Cortex of kidney (tissue), 1 donor: ENCODE results near the gene ZC3HAV1.
"Not testable (repeated sequence)": the region's sequence is repeated elsewhere in the genome, so short reads cannot be mapped to it uniquely, and the experiment has no call there.

ENCODE experiments used
- DNase-seq: peaks from one replicate; lab custom pipeline; 2025; lab: John Stamatoyannopoulos, UW

Gene ZC3HAV1

DNA sequence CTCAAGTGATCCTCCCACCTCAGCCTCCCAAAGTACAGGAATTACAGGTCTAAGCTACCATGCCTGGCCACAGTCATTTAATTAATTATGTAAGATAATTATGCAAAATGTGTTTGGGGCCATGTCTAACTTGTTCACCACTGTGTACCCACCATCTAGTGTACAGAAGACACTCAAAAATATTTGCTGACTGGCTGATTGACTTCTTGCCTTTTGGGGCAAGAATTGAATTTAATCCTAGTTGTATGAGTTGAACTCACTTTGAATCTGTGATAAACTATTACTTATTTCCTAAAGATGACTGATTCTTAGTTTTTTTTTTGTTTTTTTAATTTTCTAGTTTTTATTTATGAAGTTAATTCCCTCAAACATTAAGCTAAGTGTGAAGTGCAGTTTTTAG is 57.9 kb downstream of the ZC3HAV1 start:
- no peak for DNase-seq

DNA sequence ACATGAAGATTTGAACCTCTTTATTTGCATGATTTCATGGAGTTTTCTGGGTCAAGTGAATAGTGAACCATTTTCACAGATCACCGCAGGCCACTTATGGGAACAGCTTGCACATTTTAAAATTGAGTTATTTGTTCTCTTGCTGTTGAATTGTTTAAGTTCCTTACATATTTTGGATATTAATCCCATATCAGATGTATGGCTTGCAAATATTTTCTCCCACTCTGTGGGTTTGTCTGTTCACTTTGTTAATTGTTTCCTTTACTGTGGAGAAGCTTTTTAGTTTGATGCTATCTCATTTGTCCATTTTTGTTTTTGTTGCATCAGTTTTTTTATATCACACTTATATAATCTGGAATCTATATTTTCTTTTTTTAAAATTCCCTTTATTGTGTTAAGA is 59.6 kb downstream of the ZC3HAV1 start:
- no peak for DNase-seq

GRCh38 chr7:139049111-139049510 is 60.4 kb downstream of the ZC3HAV1 start:
- no peak for DNase-seq

GRCh38 chr7:139047970-139048369 is 61.5 kb downstream of the ZC3HAV1 start:
- no peak for DNase-seq

DNA sequence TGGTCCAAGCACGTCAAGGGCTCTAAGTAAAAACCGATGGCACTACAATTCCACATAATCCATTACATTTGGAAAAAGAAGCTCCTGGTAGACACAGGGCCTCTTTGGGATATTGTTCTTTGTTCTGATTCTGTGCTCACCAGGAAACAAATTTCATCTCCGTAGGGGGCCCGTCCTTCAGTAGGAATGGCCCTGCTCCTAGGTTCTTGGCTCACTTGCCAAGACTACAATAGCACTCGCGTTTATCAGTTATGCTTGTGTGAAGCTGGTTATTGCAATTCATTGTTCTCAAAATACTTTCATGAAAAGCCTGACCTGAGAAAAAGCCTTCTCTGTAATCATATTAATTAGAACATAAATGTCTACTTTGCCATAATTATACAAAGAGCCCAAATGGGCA is 63.4 kb downstream of the ZC3HAV1 start:
- no peak for DNase-seq

DNA sequence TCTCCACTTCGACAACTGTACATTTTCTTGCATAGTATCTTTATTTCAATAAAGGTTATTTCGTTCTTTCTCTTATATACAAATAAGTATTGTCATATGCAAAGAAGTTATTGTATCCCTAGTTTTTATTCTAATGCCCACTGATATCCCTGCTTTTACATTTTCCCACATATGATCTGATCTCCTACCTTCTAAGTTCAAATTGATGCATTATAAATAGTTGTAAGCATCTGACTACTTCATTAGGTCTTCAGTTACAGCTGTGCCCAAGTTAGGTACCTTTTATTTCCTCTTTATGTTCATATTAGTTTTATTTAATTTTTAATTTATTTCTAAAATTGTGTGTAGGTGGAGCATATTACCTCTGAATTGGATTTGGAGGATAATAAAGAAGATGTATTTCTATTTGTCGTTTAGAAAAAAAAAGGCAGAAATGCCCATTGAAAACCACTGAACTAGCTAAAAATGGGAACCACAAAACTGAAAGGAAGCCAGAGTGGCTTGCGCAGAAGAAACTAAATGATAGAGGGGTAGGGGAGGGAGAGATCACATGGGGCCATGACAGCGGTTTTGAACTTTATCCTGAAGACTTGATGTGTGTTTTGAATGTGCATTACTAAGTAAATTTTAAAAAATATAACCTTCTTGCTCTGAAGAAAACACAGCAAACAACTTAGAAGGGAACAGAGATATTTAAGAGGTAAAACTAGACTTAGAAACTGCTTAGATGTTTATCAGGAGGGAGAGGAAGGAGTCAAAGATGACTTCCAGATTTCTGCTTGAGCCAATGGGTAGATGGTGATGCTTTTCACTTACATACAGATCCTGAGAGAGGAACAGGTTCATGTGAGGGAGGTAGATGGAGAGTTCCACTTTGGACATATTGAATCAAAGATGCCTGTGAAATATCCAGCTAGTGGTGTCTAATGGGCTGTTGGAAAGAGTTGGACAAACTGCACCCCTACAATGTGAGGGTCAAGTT is 64.4 kb downstream of the ZC3HAV1 start:
- no peak for DNase-seq

GRCh38 chr7:139043823-139044812 is 65.4 kb downstream of the ZC3HAV1 start:
- DNase-seq, result no peak

- no peak for DNase-seq
Measured at GRCh38 chr7:139041378-139042085, 68.0 kb downstream of the ZC3HAV1 start.

DNA sequence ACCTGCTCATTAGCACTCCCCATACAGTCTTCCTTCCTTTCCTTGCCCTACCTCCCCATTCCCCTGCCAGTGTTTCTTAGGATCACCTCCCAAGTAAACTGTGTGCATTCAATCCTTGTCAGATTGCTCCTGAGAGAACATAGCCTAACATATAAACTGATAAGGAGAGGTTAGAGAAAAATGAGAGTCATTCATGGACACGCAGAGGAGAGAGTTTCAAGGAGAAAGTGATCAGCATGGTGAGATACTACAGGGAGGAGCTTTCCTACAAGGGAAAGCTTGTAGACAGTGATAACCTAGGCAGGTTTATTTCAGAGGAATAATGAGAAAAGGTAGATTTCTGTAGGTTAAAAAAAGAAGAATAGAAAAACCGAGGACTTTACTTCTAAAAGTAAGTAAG is 70.8 kb downstream of the ZC3HAV1 start:
- DNase-seq, result no peak

DNA sequence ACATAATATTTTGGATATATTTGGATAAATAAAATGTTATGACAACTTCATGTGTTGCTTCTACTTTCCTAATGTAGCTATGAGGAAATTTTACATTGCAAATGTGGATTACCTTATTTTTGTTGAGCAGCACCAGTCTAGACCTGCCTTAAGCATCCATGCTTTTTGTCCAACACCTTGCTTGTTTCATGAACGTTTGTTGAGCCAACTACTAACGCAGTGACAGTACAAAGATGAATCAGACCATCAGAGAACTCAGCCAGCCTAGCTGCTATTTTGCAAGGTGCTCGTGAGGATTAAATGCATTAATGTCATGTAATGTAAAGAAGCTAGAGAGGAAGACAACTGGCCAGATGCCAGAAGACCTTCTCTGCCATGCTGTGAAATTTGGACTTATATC is 72.6 kb downstream of the ZC3HAV1 start:
- no peak for DNase-seq

- DNase-seq, result no peak
Measured at GRCh38 chr7:139035586-139036353, 73.8 kb downstream of the ZC3HAV1 start, which contains the start of gene ZC3HAV1L. ZC3HAV1L (minus strand) TSS chr7:139036042; CDS start chr7:139036017, 25 bp downstream.

- no peak for DNase-seq
Measured at GRCh38 chr7:139034855-139035585, 74.5 kb downstream of the ZC3HAV1 start.

DNA sequence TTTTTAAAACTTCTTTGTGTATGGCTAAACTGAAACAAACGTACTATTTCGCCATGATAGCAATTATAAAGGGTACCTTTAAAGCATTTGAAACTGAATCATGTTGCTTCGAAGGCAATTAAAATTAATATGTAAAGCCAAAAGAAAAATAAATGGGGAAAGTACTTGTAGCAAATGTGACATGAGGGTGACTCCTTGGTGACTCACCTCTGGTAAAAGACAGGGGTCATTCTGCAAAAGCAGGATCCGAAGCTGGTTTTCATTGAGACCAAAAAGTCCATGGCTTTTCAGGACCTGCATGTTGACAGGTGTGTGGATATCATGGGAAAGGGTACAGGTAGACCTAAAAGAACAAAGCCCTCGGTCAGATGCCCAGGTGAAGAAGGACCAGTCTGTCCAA is 75.2 kb downstream of the ZC3HAV1 start:
- DNase-seq, result no peak

GRCh38 chr7:139033346-139034114 is 76.0 kb downstream of the ZC3HAV1 start:
- DNase-seq, result no peak

DNA sequence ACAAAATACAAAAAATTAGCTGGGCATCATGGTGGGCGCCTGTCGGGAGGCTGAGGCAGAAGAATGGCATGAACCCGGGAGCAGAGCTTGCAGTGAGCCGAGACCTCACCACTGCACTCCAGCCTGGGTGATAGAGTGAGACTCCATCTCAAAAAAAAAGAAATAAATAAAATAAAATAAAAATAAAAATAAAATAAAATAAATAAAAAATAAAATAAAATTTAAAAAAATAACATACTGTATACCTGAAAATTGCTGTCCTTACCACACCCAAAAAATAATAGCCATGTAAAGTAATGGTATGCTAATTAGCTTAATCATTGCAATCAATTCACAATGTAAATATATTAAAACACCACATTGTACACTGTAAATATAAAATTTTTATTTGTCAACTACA is 77.0 kb downstream of the ZC3HAV1 start:
- DNase-seq, result no peak

- DNase-seq, result no peak
Measured at GRCh38 chr7:139029353-139029752, 80.2 kb downstream of the ZC3HAV1 start.

DNA sequence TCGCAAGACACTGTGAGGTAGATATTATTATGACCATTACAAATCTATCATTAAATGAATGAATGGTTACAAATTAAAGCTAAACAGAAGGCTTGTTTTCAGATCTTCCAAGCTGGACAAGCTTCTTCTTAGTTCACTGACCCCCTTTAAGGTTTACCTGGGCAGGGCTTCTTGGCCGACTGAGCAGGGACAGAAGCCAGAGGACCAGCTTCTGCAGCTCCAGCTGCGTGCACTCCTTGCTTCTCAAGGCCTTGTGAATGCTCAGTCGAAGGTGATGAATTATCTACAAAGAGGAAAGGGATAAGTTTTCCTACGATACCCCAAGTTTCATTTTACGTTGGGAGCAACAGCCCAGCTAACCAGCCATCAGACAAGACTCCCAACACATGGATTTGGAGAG is 83.0 kb downstream of the ZC3HAV1 start:
- no peak for DNase-seq

- not testable (repeated sequence) for DNase-seq
Measured at GRCh38 chr7:139025861-139026260, 83.7 kb downstream of the ZC3HAV1 start.

DNA sequence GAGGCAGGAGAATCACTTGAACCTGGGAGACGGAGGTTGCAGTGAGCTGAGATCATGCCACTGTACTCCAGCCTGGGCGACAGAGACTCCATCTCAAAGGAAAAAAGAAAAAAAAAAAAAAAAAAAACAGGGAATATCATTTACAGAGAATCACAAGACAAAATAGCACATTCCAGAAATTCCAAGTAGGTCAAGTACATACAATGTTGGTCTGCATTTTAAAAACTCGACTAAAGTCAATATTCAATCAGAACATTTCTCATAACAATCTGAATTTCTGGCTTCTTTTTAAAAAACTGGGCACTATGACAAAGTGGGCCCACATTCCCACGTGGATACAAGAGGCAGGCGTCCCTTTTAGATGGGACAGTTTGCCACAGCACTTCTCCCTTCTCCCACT is 86.4 kb downstream of the ZC3HAV1 start:
- DNase-seq, result no peak

- no peak for DNase-seq
Measured at GRCh38 chr7:139022286-139022685, 87.2 kb downstream of the ZC3HAV1 start.
